GM20000 (cell line): ENCODE results near the gene VAMP5.
A peak's percentile ranks its signal among the peaks of the same experiment; 100 is the strongest.

Source experiments
- DNase-seq: peaks from one replicate; pipeline ENCODE4 v3.0.0; 2012; ENCODE audit warnings: low spot score
- CTCF ChIP-seq: IDR thresholded peaks from 2 replicates; pipeline ENCODE4 v1.5.1; 2012; ENCODE audit warnings: mild to moderate bottlenecking, control low read depth; ENCODE audit errors: extremely low read depth, missing control alignments

Gene VAMP5

GRCh38 chr2:85561280-85562212 is 22.7 kb upstream of the VAMP5 start, which contains the start of gene GGCX:
Gene GGCX (minus strand): TSS chr2:85561493. CDS start chr2:85561428, 65 bp downstream.
- DNase-seq, result peak; percentile 90
- no peak for TF ChIP-seq CTCF

DNA sequence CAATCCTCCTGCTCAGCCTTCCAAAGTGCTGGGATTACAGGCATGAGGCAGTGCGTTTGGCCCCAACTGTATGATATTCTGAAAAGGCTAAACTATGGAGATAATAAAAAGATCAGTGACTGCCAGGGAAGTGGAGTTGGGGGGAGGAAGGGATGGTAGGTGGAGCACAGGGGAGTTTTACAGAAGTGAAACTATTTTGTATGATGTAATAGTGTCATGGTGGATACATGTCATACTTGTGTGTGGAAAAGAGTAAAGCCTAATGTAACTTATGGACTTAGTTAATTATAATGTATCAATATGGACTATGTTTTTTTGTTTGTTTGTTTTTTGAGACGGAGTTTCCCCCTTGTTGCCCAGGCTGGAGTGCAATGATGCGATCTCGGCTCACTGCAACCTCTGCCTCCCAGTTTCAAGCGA is 20.1 kb upstream of the VAMP5 start:
- peak; percentile 33 for DNase-seq
- no peak for TF ChIP-seq CTCF

- DNase-seq, result no peak
- TF ChIP-seq CTCF, result no peak
Observed at GRCh38 chr2:85566265-85566664, 18.0 kb upstream of the VAMP5 start.

- TF ChIP-seq CTCF, result no peak
Observed at GRCh38 chr2:85575739-85576138, 8.5 kb upstream of the VAMP5 start.

DNA sequence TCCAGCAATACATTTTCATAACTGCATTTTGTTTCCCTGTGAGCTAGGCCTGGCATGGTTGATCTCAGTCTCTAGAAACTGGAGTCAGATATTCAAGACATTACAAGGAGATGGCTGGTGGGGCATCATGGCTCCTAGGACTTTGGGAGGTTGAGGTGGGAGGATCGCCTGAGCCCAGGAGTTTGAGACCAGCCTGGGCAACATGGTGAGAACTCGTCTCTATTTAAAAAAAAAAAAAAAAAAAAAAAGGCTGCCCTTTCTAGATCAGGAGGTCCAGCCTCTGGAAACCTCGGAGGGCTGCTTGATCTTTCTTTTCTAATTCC is 7.2 kb upstream of the VAMP5 start:
- TF ChIP-seq CTCF, result no peak
- no peak for DNase-seq

More at GRCh38 chr2:85575739-85576138, 8.5 kb upstream of the VAMP5 start:
- DNase-seq, result no peak

- TF ChIP-seq CTCF, result no peak
- peak; percentile 75 for DNase-seq
Observed at GRCh38 chr2:85577386-85578242, 6.6 kb upstream of the VAMP5 start, which contains the start of gene VAMP8. Gene VAMP8 (plus strand): TSS chr2:85577586. CDS start chr2:85577647, 61 bp downstream.
